Hepatocyte (in vitro differentiated cells): ENCODE measurements around the gene RADX.

Source experiments
- CTCF ChIP-seq: fragments of 200-600 bp; sonication (generic); IDR thresholded peaks from 2 replicates; pipeline ENCODE4 v1.5.1; 2016; ENCODE audit warnings: antibody characterized with exemption, mild to moderate bottlenecking; ENCODE audit not compliant: poor library complexity
- EZH2 ChIP-seq: fragments of 200-600 bp; sonication (generic); IDR thresholded peaks from 2 replicates; pipeline ENCODE4 v1.6.1; 2016; ENCODE audit warnings: antibody characterized with exemption, mild to moderate bottlenecking, borderline replicate concordance

- TF ChIP-seq CTCF (no peak), EZH2 (no peak)
These were observed 29.9 kb upstream of the RADX start for GRCh38 chrX:106581856-106582255.
